DMS153 (cell line): ENCODE data around the gene SIRT2.
"Not testable (repeated sequence)": the region's sequence is repeated elsewhere in the genome, so short reads cannot be mapped to it uniquely, and the experiment has no call there.

Source experiments
- DNase-seq: peaks from one replicate; lab custom pipeline; 2025; lab: John Stamatoyannopoulos, UW

SIRT2 gene

DNA sequence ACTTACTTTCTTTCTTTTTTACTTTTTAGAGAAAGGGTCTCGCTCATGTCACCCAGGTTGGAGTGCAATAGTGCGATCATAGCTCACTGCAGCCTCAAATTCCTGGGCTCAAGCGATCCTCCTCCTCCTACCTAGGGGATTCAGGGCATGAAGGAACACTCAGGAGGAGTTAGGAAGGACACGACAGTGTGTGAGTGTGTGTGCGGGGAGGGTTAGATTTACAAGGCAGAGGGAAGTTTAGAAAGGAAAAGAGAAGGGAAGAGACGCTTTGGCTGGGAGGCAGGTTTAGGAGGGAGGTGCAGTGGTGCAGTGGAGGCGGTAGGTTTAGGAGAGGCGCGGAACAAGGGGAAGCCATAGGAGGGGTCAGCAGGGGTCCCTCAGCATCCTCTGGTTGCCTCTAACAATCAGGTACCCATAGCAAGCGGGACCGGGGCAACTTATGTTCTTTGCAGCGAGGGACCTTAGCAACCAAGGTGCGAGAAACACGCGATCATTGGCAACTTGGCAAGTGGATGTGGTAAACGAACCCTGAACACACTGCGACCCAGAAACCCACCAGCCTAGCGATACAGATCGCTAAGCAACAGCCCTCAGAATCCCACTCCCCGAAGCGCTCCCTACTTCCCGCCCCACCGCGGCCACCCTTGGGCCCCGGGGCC is 501 bp downstream of the SIRT2 start:
- DNase-seq = no peak

DNA sequence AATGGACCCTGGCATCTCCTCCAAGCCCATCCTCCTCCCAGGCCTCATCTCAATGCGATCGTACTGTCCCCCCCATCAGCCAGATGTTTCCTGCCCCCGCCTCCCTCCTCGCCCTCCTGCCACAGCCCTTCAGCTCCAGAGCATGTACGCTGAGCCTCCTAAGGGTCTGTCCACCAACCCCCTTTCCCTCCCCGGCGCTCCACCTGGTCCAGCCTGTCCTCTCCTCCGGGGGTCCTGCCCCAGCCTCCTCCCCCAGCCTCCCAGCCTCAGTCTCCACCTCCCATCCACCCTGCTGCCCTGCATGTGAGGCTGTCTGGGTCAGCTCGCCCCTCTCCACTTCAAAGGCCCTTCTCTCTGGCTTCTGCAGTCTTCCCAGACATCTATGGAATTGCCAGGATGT is 4.5 kb downstream of the SIRT2 start:
- DNase-seq = no peak

DNA sequence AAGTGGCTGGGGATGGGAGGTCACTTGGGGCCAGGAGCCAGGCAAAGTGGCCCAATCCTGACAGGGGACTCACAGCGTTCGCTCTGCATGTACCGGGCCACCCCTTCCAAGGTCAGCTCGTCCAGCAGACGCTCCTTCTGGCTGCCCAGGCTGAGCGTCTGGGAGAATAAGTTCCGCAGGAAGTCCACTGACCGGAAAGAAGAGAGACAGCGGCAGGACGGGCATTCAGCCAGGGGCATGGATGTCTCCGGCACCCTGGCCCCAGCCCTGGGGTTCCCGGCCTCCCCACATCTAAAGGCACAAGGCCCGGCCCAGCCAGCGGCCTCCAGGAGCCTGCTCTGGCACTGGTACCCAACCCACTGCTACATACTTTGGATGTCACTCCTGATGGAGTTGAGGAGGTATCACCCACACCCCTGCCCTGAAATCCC is 6.1 kb downstream of the SIRT2 start:
- no peak for DNase-seq

DNA sequence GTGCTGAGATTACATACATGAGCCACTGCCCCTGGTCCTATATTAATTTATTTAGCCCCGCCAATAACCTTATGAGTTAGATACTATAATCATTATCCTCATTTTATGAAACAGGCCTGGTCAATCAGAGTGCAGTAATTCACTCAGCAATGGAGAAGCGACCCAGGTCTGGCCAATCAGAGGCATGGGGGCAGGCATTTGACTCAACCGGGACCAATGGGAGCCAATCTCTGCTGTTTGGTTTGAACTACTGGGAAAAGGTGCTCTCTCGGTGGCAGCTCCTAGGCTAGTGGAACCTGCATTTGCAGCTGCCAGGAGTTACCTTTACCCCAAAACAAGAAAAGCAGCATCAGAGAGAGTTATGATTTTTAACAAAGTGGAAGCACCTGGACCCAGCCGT is 6.6 kb downstream of the SIRT2 start:
- no peak for DNase-seq

DNA sequence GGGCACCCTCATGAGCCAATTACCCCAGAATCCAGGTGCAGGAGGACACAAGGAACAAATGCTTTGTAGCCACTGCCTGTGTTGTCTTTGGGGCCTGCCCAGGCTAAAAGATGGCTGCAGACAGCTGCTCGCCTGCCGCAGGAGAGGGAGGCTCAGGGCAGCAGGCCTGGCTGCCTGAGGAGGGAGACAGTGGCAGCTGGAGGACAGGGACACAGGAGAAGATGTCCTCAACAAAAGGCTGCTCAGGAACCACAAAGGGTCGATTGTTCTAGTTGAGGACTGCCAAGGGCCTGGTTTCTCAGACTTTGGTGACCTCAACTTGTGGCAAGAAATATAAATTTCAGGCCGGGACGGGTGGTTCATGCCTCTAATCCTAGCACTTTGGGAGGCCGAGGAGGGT is 7.6 kb downstream of the SIRT2 start:
- DNase-seq = no peak

DNA sequence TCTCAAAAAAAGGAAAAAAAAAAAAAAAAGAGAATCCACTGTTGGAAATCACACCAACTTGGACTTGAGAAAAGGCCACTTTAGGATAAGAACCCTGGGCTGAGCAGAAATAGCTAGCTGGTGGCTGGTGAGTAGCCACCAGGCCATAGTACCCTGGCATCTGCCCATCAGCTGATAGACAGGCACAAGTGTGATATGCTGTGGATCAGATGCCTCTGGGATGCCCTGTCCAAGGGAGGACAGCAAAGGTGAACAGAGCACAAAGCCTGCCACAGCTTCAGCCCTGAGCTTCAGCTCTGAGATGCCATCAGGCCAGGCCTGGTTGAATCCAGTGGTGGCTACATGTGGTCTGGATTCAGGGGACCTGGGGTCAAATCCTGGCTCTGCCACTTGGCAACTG is 8.7 kb downstream of the SIRT2 start:
- DNase-seq = no peak

DNA sequence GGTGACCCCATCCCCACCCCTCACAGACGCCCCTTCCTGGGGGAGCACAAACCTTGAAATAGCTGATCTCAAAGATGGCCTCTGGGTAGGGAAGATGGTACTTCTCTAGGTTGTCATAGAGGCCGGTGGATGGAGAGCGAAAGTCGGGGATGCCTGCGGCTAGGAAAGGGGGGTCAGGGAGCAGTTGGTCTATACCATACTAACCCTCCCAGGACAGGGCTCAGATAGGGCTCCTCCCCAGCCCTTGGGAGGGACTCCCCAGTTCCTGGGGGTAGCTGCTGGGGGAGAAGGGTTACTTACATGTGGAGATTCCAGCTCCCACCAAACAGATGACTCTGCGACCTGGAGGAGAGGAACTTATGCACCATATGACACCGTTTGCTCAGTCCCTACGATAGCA is 9.6 kb downstream of the SIRT2 start:
- no peak for DNase-seq

DNA sequence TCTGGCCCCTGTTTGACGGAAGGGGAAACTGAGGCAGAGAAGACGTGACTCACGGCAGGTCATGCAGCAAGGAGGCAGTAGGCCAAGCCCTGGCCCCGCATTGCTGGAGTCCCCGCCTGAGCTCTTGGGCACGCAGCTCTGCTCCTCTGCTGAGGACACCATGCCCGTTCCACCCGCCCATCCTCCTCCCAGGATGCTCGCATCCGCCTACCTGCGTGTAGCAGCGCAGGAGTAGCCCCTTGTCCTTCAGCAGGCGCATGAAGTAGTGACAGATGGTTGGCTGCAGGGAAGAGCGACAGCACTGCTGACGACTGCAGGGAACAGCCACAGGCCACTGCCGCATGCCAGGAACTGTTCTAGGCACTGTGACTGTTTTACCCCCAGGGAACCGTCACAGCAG is 10.5 kb downstream of the SIRT2 start:
- no peak for DNase-seq

DNA sequence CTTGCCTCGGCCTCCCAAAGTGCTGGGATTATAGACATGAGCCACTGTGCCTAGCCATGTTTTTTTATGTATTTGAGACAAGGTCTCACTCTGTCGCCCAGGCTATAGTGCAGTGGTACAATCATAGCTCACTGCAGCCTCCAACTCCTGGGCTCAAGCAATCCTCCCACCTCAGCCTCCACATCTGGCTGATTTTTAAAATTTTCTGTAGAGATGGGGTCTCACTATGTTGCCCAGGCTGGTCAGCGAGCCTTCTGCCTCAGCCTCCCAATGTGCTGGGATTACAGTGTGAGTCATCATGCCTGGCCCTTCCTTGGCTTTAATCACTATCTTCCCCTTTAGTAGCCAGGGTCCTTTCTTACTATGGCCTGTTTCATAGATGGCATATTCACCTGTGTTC is 14.7 kb downstream of the SIRT2 start:
- DNase-seq = not testable (repeated sequence)

DNA sequence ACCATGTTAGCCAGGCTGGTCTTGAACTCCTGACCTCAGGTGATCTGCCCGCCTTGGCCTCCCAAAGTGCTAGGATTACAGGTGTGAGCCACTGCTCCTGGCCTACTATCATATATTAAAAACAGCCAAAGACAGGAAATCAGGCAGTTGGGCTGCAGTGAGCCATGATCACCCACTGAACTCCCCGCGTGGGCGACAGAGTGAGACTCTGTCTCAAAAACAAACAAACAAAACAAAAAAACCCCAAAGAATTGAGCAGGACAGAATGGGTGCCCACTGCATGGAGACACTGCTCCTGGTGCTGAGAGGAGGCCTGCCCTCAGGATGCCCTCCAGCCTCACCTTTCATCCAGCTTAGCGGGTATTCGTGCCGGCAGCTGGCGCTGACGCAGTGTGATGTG is 16.1 kb downstream of the SIRT2 start:
- no peak for DNase-seq

DNA sequence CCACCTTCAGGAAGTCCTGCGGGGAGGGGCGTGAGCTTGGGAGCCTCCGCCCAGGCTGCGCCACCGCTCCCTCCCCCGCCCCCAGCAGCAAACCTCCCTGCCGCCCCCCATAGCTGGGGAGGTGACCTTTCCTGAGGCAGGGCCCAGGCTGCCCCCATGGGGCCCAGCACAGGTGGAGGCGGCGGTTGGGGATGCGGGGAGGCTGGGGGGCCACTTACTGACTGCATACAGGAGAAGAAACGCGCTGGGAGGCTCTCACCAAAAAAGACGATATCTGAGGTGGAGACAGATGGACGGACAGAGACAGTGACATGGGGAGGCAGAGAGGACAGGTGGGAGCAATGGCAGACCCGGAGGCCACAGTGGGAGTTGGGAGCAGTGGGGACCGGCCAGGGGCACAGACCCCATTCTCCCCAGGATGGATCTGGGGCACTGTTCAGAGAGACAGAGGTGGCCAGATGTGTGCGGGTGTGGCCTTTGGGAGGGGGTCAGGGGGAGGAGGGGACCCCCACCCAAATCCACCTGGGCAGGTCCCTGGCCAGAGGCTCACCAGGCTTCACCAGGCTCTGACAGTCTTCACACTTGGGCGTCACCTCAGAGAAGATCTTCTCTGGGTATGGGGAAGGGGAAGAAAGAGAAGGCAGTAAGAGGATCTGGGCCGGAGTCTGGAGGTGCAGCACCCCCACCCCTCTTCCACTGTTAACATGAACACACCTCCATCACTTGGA is 18.4 kb downstream of the SIRT2 start:
- no peak for DNase-seq

DNA sequence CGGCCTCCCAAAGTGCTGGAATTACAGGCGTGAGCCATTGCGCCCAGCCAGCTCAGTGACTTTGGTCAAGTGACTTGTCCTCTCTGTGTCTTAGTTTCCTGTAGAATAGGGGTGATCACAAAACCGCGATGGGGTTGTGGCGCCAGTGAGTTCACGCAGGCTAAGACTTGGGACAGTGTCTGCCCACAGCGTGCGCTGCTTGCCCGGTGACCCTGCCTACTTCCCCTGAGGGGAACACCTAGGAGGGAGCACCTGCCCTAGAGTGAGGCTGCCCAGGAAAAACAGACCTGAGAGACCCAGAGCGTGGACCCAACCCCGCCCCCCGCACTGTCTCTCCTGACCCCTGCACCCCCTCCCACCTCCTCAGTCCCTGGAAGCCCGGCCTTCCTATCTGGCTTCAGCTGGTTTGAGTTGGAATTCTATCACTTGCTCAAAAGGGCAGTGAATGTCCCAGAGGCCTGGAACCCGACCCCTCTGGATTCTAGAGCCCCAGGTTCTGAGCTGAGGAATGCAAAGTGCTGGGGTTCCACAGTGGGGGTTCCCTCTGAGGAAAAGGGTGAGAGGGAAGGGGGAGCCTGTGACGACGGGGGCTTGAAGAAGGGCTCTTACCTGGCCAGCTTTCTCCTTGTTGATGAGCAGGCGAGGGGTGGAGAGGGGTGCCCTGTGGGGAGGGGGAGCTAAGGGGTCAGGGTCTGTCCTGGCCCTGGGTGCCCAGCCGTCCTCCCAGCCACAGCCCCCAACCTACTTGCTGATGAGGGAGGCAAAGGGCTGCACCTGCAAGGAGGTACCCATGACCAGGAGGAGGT is 19.1 kb downstream of the SIRT2 start:
- no peak for DNase-seq

DNA sequence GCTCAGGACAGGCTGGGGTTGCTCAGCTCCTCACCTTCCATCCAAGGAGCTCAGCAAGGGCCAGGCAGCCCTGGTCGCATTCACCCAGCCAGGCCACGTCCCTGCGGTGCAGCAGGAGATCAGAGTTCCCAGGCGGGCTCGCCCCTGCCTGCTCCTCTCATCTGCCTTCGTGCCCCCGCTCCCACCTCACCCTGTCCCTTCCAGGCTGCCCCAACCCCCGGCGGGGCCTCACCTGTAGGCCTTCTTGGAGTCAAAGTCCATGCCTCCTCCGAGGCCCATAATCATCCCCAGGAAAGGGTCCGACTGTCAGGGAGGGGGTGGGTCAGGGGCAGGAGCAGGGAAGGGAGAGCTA is 20.0 kb downstream of the SIRT2 start:
- no peak for DNase-seq

DNA sequence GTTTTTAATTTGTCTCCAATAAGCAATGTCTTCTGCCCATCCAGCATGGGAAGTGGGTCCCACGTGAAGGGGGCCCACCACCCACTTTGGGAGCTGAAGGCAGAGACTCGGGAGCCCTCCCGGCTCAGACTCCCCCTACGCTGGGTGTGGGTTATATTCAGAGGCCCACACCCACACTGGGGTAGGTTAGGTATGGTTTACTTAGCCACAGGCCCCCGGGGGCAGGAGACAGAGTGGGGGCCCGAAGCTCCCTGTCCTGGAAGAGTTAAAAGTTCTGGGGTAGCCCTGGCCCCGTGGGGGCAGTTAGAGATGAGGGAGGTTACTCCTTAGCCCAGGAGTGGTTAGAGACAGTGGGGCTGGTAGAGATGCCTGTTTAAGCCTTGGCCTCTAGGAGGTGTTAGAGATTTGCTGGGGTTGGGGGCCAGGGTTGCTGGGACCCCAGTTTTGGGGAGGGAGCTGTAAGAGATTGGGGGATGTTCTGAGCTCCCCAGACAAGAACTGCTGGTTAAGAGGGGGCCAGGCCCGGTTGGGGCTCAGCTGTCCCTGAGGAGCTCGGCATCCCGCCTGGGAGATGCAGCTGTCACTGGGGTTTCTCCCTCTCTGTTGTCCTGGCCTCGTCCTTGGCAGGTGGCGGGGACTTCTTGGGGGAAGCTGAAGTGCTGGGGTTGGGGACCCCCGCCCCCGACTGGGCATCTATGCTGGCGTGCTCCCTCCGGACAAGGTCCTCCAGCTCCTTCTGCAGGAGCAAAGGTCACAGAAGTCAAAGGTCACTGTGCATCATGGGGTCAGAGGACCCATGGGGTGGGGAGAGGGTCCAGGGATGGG is 20.6 kb downstream of the SIRT2 start:
- no peak for DNase-seq

DNA sequence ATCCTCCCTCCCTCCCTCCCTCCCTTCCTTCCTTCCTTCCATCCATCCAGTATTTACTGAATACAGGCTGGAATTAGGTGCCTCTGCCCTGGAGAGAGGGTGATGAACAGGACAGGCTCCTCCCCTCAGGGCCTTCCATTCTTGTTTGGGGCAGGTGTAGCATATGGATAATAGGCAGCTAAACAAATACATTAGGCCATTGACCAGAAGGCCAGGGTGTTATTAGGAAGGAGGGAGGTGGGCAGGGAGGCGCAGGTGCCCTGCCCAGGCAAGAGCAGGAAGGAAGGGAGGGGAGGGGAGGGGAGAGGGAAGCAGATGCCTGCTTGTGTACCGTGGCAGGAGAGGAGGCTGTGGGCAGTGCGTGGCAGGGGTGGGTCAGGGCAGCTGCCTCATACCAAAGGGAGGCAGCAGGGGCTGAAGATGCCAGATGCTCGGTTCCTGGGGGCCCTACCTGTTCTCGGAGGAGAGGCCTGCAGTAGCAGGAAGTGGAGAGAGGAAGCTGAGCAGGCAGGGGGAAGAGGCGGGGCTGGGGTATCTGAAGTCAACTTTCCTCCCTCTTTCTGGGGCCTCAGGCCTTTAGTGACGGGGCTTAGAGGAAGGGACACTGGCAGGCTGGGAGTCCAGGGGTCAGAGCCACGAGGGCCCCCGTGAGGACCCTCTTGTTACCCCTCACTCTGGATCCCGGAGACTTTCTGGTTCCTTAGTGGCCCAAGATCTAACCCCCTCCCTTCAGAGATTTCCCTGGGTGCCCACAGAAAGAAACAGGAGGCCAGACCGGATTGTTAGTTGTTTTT is 21.4 kb downstream of the SIRT2 start, which contains the start of gene RINL:
Gene RINL, minus strand, starts transcription at position 495 of the 794 bp plus-strand sequence. CDS start 1,533 bp downstream, outside the sequence.
- peak; percentile 99 for DNase-seq

DNA sequence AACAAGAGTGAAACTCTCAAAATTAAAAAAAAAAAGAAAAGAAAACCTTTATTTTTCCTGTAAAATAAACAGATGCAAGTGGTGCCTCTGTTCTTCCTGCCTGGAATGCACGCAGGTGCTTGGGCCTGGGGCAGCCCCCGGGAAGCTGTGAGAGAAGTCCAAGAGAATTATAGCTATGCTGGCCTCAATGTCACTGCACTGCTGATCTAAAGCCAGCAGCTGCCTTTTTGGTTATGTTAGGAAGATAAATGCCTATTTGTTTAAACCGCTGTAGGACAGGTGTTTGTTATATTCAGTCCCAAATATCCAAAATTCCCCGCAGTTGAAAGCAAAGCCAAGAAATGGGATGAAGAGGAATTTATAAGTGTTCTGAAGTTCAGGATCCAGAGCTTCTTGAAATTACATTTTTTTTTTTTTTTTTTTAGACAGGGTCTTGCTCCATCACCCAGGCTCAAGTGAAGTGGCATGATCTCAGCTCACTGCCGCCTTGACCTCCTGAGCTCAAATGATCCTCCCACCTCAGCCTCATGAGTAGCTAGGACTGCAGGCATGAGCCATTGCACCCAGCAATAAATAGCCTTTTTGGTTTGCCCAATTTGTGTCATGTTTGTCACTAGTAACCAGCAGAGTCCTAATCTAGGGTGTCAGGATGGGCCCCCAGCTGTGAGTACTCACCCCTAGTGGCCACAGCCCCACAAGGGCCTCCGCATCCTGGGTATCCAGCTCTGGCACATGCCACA is 23.6 kb downstream of the SIRT2 start:
- no peak for DNase-seq

DNA sequence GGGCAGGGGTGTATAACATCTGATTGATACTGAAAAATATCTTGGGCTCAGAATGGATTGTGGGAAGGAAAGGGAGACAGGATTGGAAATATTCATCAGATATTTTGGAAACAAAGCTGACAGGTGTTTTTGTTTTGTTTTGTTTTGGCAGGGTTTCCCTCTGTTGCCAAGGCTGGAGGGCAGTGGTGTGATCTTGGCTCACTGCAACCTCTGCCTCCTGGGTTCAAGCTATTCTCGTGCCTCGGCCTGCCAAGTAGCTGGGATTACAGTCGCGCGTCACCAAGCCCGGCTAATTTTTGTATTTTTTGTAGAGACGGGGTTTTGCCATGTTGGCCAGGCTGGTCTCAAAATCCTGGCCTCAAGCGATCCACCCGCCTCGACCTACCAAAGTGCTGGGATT is 26.0 kb downstream of the SIRT2 start:
- DNase-seq = not testable (repeated sequence)

DNA sequence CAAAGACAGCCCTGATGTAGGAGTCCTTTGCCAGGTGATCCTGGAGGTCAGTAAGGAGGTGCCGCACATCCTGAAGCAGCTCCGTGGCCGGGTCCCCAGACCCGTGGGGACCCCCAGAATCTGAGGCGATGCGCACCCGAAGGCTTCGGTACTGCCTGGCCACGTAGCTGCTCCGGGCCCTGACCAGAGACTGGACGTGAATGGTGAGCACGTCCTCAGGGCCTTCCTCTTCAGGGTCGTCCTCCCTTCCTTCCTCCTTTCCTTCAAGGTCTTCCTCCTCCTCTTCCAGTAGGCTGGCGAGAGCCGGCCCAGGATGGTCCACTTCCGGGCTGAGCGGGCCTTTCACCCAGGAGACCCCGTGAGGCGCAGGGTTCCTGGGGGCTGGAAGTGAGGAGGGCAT is 28.8 kb downstream of the SIRT2 start:
- no peak for DNase-seq

DNA sequence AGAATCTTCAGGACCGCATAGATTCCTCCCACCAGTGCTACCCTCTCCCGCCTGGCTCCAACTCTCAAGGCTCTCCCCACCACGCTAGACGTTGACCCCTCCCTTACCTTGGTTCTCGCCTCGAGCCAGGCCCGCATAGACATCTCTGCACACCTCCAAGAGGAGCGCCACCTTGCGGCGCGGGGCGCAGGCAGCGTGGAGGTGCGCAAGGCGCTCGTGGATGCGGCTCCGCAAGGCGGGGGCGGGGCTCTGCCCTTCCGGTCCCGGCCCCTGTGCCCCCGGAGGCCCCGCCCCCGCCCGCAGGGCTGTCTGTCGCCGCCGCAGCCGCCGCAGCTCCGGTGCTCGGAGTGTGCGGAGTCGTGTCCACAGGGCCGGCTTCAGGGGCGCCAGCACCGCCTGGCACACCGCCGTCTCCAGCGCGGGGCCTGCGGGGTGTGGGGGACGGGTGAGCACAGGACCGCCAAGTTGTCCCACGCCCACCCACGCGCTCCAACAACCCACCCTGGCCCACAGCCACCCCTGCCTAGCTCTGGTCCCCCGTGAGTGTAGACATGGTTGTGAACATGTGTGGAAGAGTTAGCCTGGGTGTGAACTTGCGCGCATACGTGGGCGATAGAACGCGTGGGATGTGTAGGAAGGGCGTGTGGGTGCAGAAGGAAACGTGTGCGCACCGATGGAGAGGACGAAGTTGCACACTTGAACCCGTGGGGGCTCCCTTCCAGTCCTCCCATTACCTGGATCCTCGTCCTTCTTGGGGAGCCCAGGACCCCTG is 29.4 kb downstream of the SIRT2 start:
- DNase-seq = no peak
